Adrenal gland (tissue), 5 donors: ENCODE measurements around the gene CPT1C.

Experiments used
- CTCF ChIP-seq, 6 experiments: fragments of 450-650 bp in 4 of 6; fragments of 200-600 bp in 2 of 6; sonication (generic) in 1 of 6; IDR thresholded peaks; 1 replicate in 5 of 6; 2 replicates in 1 of 6; pipeline versions ENCODE4 v1.5.1 to v1.8.0; 2016 to 2021; ENCODE audit warnings: antibody characterized with exemption in 6 of 6, mild to moderate bottlenecking in 2 of 6, moderate library complexity in 1 of 6
- POLR2A ChIP-seq, 2 donors: fragments of 450-650 bp; IDR thresholded peaks; one replicate each; pipeline ENCODE4 v1.6.1; 2017; ENCODE audit warnings: antibody characterized with exemption in 2 of 2, mild to moderate bottlenecking in 2 of 2, moderate library complexity in 1 of 2
- donor health status: DM: no; HTN: no; CAD: no.

- TF ChIP-seq CTCF (IDR thresholded peaks at IDR 0.05) = no peak
- TF ChIP-seq POLR2A (IDR thresholded peaks at IDR 0.05) = no peak
These were observed 11.0 kb upstream of the CPT1C start for GRCh38 chr19:49679771-49680413.
